Measurements from ENCODE around the gene SPRY1. TPM values are rescaled to one million over a fixed set of nuclear protein-coding genes. Genes with fewer than 3 reads are reported as not detected.

Gene SPRY1
- total RNA-seq, 4 donors from 2014 or later = 216 to 444 (median 274) TPM

GRCh38 chr4:123380728-123381716, 15.6 kb upstream of the SPRY1 start:
- DNase-seq (ENCODE audit: low spot score in 2 of 2) = no peak
- TF ChIP-seq POLR2A (IDR thresholded peaks at IDR 0.05) = no peak
- no peak for TF ChIP-seq CTCF (IDR thresholded peaks at IDR 0.05)
- WGBS, 2 donors = 85 to 86% methylated on average over 3 of the region's 3 CpGs
- H3K4me3 ChIP-seq (ENCODE audit: low read depth, poor library complexity, severe bottlenecking) = no peak overlapping the region
- intact Hi-C loops (cut with DNase I; ENCODE audit: low total_unique reads) = no loop called here

- TF ChIP-seq CTCF (IDR thresholded peaks at IDR 0.05) (no peak), POLR2A (IDR thresholded peaks at IDR 0.05) (no peak)
Observed at GRCh38 chr4:123381996-123382395, 14.6 kb upstream of the SPRY1 start.

GRCh38 chr4:123383566-123383965, 13.0 kb upstream of the SPRY1 start:
- TF ChIP-seq CTCF (IDR thresholded peaks at IDR 0.05) = no peak
- TF ChIP-seq POLR2A (IDR thresholded peaks at IDR 0.05) = no peak
- intact Hi-C loops (cut with DNase I; ENCODE audit: low total_unique reads) = no loop called here
- 92 to 95% methylated on average over 3 of the region's 3 CpGs for WGBS, 2 donors
- no peak overlapping the region for H3K4me3 ChIP-seq (ENCODE audit: low read depth, poor library complexity, severe bottlenecking)
- DNase-seq (ENCODE audit: low spot score in 2 of 2) = no peak

More at GRCh38 chr4:123381996-123382395, 14.6 kb upstream of the SPRY1 start:
- no peak overlapping the region for H3K4me3 ChIP-seq (ENCODE audit: low read depth, poor library complexity, severe bottlenecking)
- intact Hi-C loops (cut with DNase I; ENCODE audit: low total_unique reads) = no loop called here
- DNase-seq (ENCODE audit: low spot score in 2 of 2) = no peak
- 75 to 80% methylated on average over 5 of the region's 5 CpGs for WGBS, 2 donors

- intact Hi-C loops (cut with DNase I; ENCODE audit: low total_unique reads) = no loop called here
- no peak overlapping the region for H3K4me3 ChIP-seq (ENCODE audit: low read depth, poor library complexity, severe bottlenecking)
- 20 to 37% methylated on average over 4 of the region's 4 CpGs for WGBS, 2 donors
- no peak for DNase-seq (ENCODE audit: low spot score in 2 of 2)
- no peak for TF ChIP-seq CTCF (IDR thresholded peaks at IDR 0.05)
- TF ChIP-seq POLR2A (IDR thresholded peaks at IDR 0.05) = no peak
Observed at GRCh38 chr4:123386609-123387008, 10.0 kb upstream of the SPRY1 start.

- intact Hi-C loops (cut with DNase I; ENCODE audit: low total_unique reads) = loop anchor here (10.0 kb wide), 2 partner anchors 274 to 714 kb away; no protein-coding TSS in a partner anchor
- no peak for TF ChIP-seq POLR2A (IDR thresholded peaks at IDR 0.05)
- TF ChIP-seq CTCF (IDR thresholded peaks at IDR 0.05) = no peak
- no peak for DNase-seq (ENCODE audit: low spot score in 2 of 2)
- H3K4me3 ChIP-seq (ENCODE audit: low read depth, poor library complexity, severe bottlenecking) = no peak overlapping the region
- WGBS, 2 donors = 44 to 50% methylated on average over 3 of the region's 3 CpGs
Observed at GRCh38 chr4:123390846-123391456, 5.6 kb upstream of the SPRY1 start.

All from lower leg skin (tissue), 4 donors.